HEK293 (cell line): Measurements from ENCODE around the gene ZSCAN22.

Experiments used
- GLI4 ChIP-seq: fragments of 450-650 bp; formaldehyde crosslinking; IDR thresholded peaks from 2 replicates; pipeline ENCODE4 v1.5.1; 2016; ENCODE audit warnings: missing biosample characterization, missing genetic modification characterization
- HOXA7 ChIP-seq: sonication (generic); formaldehyde crosslinking; IDR thresholded peaks from 2 replicates; pipeline ENCODE4 v1.8.1; 2022; ENCODE audit warnings: missing genetic modification reagents, borderline replicate concordance
- PRDM4 ChIP-seq: fragments of 450-650 bp; formaldehyde crosslinking; IDR thresholded peaks from 2 replicates; pipeline ENCODE4 v1.5.1; 2017; ENCODE audit warnings: missing biosample characterization, missing genetic modification characterization
- SP2 ChIP-seq: fragments of 450-650 bp; formaldehyde crosslinking; IDR thresholded peaks from 2 replicates; pipeline ENCODE4 v1.5.1; 2016; ENCODE audit warnings: missing biosample characterization, missing genetic modification characterization
- TSHZ1 ChIP-seq: fragments of 450-650 bp; formaldehyde crosslinking; IDR thresholded peaks from 2 replicates; pipeline ENCODE4 v1.5.1; 2016; ENCODE audit warnings: missing biosample characterization, missing genetic modification characterization, borderline replicate concordance
- ZBTB11 ChIP-seq: fragments of 450-650 bp; formaldehyde crosslinking; conservative IDR thresholded peaks from 2 replicates; pipeline ENCODE4 v1.5.1; 2016; ENCODE audit warnings: low read depth, missing biosample characterization, missing genetic modification characterization
- ZBTB48 ChIP-seq: fragments of 450-650 bp; formaldehyde crosslinking; IDR thresholded peaks from 2 replicates; pipeline ENCODE4 v1.5.1; 2016; ENCODE audit warnings: missing biosample characterization, missing genetic modification characterization
- ZBTB6 ChIP-seq: fragments of 450-650 bp; formaldehyde crosslinking; IDR thresholded peaks from 2 replicates; pipeline ENCODE4 v1.5.1; 2017; ENCODE audit warnings: missing biosample characterization, missing genetic modification characterization
- ZFP3 ChIP-seq: fragments of 450-650 bp; formaldehyde crosslinking; IDR thresholded peaks from 2 replicates; pipeline ENCODE4 v1.5.1; 2016; ENCODE audit warnings: low read depth, missing biosample characterization, missing genetic modification characterization
- ZFP37 ChIP-seq: fragments of 450-650 bp; formaldehyde crosslinking; IDR thresholded peaks from 2 replicates; pipeline ENCODE4 v1.5.1; 2016; ENCODE audit warnings: missing biosample characterization, missing genetic modification characterization
- ZFP41 ChIP-seq: fragments of 450-650 bp; formaldehyde crosslinking; IDR thresholded peaks from 2 replicates; pipeline ENCODE4 v1.5.1; 2016; ENCODE audit warnings: missing biosample characterization, missing genetic modification characterization, borderline replicate concordance
- ZNF133 ChIP-seq: fragments of 450-650 bp; formaldehyde crosslinking; IDR thresholded peaks from 2 replicates; pipeline ENCODE4 v1.5.1; 2016; ENCODE audit warnings: missing biosample characterization, missing genetic modification characterization
- ZNF140 ChIP-seq: fragments of 450-650 bp; formaldehyde crosslinking; IDR thresholded peaks from 2 replicates; pipeline ENCODE4 v1.5.1; 2016; ENCODE audit warnings: missing biosample characterization, missing genetic modification characterization
- ZNF169 ChIP-seq: fragments of 450-650 bp; formaldehyde crosslinking; IDR thresholded peaks from 2 replicates; pipeline ENCODE4 v1.5.1; 2016; ENCODE audit warnings: missing biosample characterization, missing genetic modification characterization
- ZNF248 ChIP-seq: fragments of 450-650 bp; formaldehyde crosslinking; IDR thresholded peaks from 2 replicates; pipeline ENCODE4 v1.5.1; 2017; ENCODE audit warnings: missing biosample characterization, missing genetic modification characterization
- ZNF292 ChIP-seq: fragments of 450-650 bp; formaldehyde crosslinking; IDR thresholded peaks from 2 replicates; pipeline ENCODE4 v1.5.1; 2016; ENCODE audit warnings: low read depth, missing biosample characterization, missing genetic modification characterization, borderline replicate concordance
- ZNF302 ChIP-seq: fragments of 450-650 bp; formaldehyde crosslinking; IDR thresholded peaks from 2 replicates; pipeline ENCODE4 v1.5.1; 2016; ENCODE audit warnings: missing biosample characterization, missing genetic modification characterization, low read depth
- ZNF394 ChIP-seq: fragments of 450-650 bp; formaldehyde crosslinking; IDR thresholded peaks from 2 replicates; pipeline ENCODE4 v1.5.1; 2016; ENCODE audit warnings: missing biosample characterization, missing genetic modification characterization, mild to moderate bottlenecking, moderate library complexity, borderline replicate concordance
- ZNF426 ChIP-seq: fragments of 450-650 bp; formaldehyde crosslinking; IDR thresholded peaks from 2 replicates; pipeline ENCODE4 v1.5.1; 2017; ENCODE audit warnings: missing biosample characterization, missing genetic modification characterization, mild to moderate bottlenecking, inconsistent platforms, moderate library complexity
- ZNF48 ChIP-seq: fragments of 450-650 bp; formaldehyde crosslinking; IDR thresholded peaks from 2 replicates; pipeline ENCODE4 v1.5.1; 2016; ENCODE audit warnings: missing biosample characterization, missing genetic modification characterization
- ZNF529 ChIP-seq: fragments of 450-650 bp; formaldehyde crosslinking; IDR thresholded peaks from 2 replicates; pipeline ENCODE4 v1.5.1; 2017; ENCODE audit warnings: missing genetic modification characterization, missing biosample characterization; ENCODE audit not compliant: insufficient replicate concordance
- ZNF558 ChIP-seq: fragments of 450-650 bp; formaldehyde crosslinking; IDR thresholded peaks from 2 replicates; pipeline ENCODE4 v1.5.1; 2016; ENCODE audit warnings: missing biosample characterization, missing genetic modification characterization
- ZNF677 ChIP-seq: fragments of 450-650 bp; IDR thresholded peaks from 2 replicates; pipeline ENCODE4 v1.5.0; 2018; ENCODE audit warnings: missing biosample characterization, mild to moderate bottlenecking, missing genetic modification characterization, moderate library complexity
- ZNF692 ChIP-seq: fragments of 450-650 bp; formaldehyde crosslinking; IDR thresholded peaks from 2 replicates; pipeline ENCODE4 v1.5.1; 2016; ENCODE audit warnings: missing biosample characterization, missing genetic modification characterization
- ZNF791 ChIP-seq: fragments of 450-650 bp; formaldehyde crosslinking; IDR thresholded peaks from 2 replicates; pipeline ENCODE4 v1.5.1; 2016; ENCODE audit warnings: missing biosample characterization, missing genetic modification characterization
- ZSCAN4 ChIP-seq: fragments of 450-650 bp; formaldehyde crosslinking; IDR thresholded peaks from 2 replicates; pipeline ENCODE4 v1.5.1; 2017; ENCODE audit warnings: missing biosample characterization, missing genetic modification characterization

Gene ZSCAN22

GRCh38 chr19:58380662-58381459, 54.1 kb downstream of the ZSCAN22 start, which contains the start of gene ZNF837 (continued):
- peak; percentile 86 for TF ChIP-seq PRDM4 (tag by site-specific recombination)
- TF ChIP-seq ZNF302 (tag by site-specific recombination), result no peak
- no peak for TF ChIP-seq ZNF140 (tag by site-specific recombination)
- TF ChIP-seq ZNF133 (tag by site-specific recombination), result 0 out of 2 replicates have a peak, but pooled peaks have one; percentile 16
- TF ChIP-seq ZNF558 (tag by site-specific recombination), result no peak
- TF ChIP-seq GLI4, result peak; percentile 98
- no peak for TF ChIP-seq ZNF248 (tag by site-specific recombination)
- no peak for TF ChIP-seq ZNF292 (tag by site-specific recombination)
- peak; percentile 80; the same call in 1 of the 2 replicates for TF ChIP-seq ZFP41
- peak; percentile 52; the same call in 1 of the 2 replicates for TF ChIP-seq ZBTB6 (tag by site-specific recombination)
- TF ChIP-seq ZNF692, result peak; percentile 95
- TF ChIP-seq ZBTB11, result peak; percentile 100
- no peak for TF ChIP-seq ZFP3 (tag by site-specific recombination)
- TF ChIP-seq TSHZ1 (tag by site-specific recombination), result peak; percentile 53; the same call in 1 of the 2 replicates
- peak; percentile 86 for TF ChIP-seq SP2 (tag by site-specific recombination)
- peak; percentile 75 for TF ChIP-seq ZSCAN4
- TF ChIP-seq HOXA7 (CRISPR knock-in tag), result no peak
- peak; percentile 95 for TF ChIP-seq ZFP37 (tag by site-specific recombination)
- peak; percentile 81 for TF ChIP-seq ZNF169 (tag by site-specific recombination)
- TF ChIP-seq ZBTB48 (tag by site-specific recombination), result peak; percentile 90
- peak; percentile 70 for TF ChIP-seq ZNF394
- no peak for TF ChIP-seq ZNF426 (tag by site-specific recombination)
- TF ChIP-seq ZNF529, result no peak
- no peak for TF ChIP-seq ZNF48 (tag by site-specific recombination)
- TF ChIP-seq ZNF677, result 0 out of 2 replicates have a peak, but pooled peaks have one; percentile 40
- no peak for TF ChIP-seq ZNF791
